NCI-H1417 treated with DMSO at 0.1 percent for 48 hours (cell line): ENCODE measurements around the gene CD247.

ENCODE experiments used
- DNase-seq: peaks from one replicate; lab custom pipeline; 2025; lab: John Stamatoyannopoulos, UW

The CD247 gene

DNA sequence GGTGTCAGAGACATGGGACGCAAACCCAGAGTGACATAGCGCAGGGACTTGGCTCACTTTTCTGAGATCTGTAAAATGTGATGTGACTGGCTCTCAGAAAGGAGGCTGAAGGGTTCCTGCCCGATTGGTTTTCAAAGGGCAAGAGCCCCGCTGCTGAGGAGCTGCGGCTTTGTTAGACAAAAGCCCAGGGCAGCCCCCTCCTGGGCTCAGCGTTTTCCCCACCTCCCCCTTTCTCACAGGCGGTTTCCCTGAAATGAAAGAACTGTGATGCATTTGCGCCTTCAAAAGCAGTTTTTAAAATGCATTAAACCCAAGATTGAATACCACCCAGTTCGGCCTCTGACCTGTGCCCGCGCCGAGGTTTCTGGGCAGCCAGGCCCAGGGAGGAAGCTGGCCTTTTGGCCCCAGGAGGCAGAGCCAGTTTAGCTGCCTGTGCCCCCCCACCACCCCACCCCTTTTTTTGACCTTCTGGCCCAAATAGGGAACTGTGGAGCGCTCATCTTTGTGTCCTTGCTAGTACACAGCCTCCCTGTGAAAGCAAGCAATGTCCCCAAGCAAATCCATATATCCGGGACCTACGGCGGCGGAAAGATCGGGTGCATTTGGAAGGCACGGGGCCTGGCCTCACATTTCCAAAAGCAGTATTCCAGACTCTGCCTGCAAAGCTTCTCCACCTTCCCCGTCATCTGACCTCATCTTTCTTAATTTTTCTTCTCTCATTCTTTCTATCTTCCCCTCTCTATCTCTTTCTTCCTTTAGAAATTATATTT lies 28.6 kb downstream of the CD247 start:
- DNase-seq = no peak

DNA sequence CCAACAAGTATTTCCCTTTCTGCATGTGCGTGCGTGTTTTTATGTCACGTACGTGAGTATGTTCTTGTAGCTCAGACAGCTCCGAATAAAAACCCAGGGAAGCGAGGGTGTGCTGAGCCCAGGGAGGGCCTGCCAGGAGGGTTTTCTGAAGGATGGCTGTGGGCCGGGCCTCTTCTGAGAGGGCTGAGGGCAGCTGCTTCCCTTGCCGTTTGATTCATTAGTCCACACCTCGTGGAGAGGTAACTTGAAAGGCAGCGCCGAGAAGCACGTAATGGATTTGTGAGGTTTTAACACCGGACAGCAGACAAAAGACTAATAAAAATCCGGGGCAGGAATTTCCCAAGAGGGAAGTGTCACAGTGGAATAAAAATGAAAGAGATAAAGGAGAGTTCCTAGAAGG lies 29.5 kb downstream of the CD247 start:
- DNase-seq = no peak

DNA sequence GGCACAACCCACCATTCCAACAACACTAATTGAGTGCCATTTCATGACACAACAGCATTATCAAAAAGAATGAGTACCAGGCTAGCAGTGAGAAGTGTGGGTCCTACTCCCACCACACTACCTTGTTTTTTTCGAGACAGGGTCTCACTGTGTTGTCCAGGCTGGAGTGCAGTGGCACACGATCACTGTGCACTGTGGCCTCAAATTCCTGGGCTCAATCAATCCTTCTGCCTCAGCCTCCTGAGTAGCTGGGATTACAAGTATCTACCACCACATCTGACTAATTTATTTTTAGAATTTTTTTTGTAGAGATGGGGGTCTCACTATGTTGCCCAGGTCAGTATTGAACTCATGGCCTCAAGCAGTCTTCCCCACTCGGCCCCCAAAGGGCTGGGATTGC lies 30.7 kb downstream of the CD247 start:
- no peak for DNase-seq

DNA sequence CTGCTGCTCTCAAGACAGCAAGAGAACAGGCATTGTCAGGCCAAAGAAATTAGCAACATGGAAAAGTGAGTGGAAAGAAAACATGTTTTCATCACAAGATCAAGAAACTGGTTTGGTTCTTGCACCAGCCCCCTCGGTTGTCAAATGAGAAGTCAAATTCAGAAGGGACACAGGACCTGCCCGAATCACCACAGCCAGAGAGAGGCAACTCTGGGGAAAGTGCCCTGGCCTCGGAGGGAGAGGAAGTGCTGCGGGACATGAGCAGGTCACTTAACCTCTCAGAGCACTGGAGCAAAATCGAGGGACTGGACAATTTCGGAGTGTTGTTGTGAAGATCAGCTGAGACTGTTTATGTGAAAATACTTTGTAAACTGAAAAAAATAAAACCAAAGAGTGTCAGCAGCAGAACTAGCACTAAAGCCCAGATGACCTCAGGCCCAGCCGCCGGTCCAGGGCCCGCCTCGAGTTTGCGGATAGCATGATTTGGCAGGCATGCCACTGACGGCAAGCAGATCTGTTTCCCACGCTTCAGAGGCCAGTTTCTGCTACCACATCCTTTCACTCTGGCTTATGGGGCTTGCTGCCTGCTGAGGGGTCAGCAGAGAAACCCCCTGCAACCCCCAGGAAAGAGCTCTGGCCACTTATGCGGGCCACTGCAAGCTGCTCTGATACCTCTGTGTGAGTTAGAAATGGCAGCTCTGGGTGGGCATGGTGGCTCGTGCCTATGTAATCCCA lies 32.1 kb downstream of the CD247 start:
- DNase-seq = no peak

DNA sequence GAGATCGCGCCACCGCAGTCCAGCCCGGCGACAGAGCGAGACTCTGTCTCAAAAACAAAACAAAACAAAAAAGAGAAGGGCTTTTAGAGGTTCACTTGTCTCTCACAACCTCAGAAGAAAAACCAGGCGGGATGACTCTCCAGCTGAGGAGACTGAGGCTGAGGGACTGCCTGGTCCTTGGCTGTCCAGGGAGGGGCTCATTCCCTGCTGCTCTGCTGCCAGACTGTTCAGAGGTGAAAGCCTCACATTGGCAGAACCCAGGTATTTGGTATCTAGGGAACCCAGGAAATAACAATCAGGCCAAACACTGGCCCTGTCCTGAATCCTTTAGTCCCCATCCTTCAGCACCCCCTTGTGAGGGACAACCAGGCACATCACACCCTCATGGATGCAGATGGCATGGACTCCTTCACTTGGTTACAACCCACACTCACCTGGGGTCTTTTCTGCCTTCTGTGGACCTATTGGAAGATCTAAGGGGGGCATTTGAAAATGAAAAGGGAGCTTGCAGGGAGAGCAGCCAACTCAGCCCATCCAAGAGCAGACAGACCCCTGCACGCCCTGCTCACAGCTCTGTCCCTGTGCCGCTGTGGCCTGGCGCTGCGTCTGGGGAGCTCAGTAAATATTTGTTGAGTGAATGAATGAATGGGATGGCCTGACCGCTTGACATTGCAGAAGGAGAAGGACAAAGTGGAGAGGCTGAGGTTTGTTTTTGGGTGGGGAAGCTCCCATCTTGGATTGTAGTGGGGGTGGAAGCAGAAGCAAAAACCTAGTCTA lies 33.4 kb downstream of the CD247 start:
- DNase-seq = no peak

DNA sequence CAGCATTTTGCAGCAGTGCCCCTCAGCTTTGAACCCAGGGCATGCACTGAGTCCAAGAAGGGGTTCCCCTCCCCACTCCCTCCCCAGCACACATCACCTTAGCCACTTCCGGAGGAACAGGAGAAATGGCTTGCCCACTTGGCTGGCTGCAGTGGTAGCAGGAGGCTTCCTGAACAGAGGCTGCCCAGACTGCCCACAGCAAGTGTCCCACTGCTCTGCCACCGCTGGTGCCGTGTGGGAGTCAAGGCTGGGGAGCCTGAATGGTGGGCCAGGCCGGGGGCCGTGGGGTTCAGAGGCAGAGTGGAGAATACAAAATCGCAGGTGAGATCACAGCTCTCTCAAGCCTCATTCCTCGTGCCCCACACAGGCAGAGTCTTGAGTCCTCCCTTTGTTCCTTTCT lies 34.5 kb downstream of the CD247 start:
- no peak for DNase-seq

DNA sequence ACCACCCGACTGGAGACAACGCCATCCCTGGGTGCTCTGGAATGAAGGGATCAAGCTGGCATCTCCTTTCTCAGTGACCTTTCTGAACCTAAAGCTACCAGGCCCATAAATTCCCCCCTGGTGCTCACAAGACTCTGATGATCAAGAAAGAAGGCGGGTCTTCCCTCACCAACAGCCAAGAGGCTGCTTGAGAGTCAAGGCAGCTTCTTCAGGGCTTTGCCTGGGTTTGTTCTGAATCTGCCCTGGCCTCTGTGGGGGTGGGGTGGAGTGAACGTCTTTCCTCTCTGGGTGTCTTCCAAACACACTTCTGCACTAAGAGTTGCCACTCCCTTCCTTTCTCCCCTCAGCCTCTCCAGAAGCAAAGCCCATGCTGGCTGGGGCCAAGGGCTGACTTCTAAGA lies 36.1 kb downstream of the CD247 start:
- DNase-seq = no peak

DNA sequence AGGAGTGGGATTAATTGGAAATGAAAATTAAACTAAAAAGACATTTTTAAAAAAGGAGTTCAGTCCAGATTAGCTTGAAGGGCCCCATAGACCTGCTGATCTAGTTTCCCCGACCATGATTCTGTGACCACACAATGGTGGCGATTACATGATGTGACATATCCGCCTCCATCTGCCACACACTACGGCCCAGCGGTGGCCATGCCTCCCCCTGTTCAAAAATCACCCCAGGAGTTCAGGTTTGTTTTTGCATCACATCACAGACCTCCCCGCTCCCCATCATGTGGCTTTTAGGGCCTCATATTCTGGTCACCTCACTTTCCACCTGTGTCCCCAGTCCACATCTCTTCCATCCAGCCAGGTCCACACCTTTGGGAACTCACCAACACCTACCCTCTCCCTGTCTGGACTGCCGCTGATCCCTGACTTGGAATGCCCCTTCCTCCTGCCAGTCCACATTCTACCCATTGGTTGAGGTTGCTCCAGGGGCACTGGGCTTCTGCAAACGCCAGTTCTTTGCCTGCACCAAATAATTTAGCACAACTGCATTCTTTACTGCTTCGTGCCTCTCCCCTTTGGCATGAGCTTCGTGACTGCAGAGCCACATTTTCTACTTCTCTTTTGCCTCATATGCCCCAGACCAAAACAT lies 38.9 kb downstream of the CD247 start:
- no peak for DNase-seq

DNA sequence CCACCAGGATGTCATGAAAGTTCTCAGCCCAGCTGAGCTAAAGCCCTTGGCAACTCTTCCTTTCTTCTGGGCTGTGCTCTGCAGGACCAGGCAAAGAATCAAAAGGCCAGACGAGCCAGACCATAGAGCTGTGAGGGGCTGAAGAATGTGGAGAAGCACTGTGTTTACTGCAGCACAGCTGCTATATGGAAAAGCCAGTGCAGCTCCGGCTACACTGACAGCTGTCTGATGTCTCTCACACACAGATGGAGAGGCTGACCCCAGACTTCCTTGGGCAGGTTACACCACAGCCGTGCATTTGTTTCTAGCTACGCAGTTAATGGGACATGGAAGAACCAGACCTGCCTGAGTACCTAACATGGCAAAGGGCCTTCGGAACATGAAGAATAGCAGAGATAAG lies 40.3 kb downstream of the CD247 start:
- no peak for DNase-seq

DNA sequence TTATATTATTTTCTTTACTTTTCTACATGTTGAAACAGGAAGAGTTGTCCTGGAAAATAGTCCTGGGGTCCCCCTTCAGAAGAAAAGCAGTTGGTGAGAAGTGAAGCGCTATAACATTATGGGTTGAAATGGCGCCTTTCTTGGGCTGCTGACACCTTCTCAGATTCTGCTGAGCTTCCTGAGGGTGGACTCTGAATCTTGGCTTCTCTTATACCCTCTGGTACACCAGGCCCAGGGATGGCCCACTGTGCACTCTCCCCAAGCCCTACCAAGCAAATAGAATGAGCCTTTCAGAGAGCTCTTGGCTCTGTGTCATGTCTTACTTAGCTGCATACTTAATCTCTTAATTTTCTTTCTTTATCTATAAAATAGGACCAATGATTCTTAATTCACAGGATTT lies 42.3 kb downstream of the CD247 start:
- DNase-seq = no peak

DNA sequence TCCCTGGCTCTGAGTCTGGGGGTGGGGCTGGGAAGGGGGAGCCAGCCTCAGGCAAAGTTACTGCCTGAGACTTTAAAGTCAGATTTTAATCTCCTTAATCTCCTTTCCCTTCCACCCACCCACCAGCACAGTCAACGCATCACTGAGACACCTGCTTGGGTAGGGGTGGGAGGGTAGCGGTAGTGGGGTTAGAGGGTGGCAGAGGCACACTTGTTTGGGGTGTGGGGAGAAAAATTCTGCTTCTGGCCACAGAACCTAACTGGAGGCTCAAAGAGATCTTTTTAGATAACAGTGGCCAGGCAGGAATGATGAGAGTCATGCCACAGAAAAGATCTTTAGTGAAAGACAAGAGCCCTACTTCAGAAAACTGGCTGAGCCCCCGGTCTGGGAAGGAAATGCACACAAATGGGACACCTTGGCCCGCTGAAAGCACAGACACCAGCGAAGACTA lies 44.1 kb downstream of the CD247 start:
- DNase-seq = no peak

DNA sequence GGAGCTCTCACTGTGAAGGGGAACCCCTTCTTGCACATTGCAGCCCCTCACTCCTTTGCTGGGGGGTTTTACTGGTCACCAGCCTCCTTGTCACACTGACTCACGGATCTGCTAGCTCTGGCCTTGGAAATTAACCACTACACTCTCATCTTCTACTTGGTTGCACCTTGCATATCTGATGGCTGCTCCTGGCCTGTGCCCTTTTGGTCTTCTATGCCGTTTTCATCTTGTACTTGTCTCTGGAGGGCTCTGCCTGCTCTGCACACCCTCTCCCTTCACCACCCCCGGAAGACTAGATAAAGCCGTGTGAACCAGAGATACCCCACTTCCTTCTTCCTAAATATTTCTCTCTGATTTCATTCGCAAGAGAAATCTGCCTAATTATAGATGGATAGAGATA lies 44.6 kb downstream of the CD247 start:
- DNase-seq = no peak

DNA sequence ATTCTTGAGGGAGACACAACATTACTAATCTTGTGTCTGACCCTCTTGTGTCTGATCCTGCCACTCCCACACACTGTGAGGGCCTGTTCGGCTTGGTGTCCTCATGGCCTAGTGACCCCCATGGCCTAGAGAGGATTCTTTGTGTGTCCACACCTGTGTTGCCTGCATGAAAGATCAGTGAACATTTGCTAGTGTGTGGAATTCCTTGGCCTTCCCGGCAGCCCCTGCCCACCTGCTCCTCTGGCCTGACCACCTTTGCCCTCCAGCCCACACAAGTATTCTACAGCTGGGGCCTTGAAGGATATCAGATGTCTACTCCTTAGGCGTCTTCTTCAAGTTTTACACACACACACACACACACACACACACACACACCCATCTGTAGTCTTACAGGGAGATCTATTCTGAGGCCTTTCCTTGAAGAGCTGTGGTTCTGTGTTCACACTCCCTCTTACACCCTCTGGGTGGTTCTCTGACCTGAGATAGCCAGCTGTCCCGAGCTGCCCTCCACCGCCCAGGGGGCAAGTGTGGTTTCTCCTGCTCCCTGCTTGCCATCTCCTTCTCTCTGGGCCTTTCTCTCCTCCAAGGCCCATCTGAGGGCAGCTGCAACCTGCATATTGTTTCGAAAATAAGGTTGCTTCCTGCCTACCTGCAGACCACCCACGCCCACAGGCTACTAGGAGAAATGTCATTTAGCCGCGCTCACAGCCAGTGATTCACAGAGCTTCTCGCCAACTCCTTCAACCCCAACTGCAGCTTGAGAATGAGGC lies 45.4 kb downstream of the CD247 start:
- no peak for DNase-seq

DNA sequence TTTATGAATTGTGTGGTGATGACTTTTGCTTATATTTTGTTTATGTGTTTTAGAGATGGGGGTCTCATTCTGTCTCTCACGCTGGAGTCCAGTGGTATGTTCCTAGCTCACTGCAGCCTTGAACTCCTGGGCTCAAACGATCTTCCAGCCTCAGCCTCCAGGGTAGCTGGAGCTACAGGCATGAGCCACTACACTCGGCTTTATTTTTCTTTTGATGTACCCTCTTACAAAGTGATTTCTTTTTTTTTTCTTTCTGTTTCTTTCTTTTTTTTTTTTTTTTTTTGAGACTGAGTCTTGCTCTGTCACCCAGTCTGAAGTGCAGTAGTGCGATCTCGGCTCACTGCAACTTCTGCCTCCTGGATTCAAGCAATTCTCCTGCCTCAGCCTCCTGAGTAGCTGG lies 46.8 kb downstream of the CD247 start:
- no peak for DNase-seq

DNA sequence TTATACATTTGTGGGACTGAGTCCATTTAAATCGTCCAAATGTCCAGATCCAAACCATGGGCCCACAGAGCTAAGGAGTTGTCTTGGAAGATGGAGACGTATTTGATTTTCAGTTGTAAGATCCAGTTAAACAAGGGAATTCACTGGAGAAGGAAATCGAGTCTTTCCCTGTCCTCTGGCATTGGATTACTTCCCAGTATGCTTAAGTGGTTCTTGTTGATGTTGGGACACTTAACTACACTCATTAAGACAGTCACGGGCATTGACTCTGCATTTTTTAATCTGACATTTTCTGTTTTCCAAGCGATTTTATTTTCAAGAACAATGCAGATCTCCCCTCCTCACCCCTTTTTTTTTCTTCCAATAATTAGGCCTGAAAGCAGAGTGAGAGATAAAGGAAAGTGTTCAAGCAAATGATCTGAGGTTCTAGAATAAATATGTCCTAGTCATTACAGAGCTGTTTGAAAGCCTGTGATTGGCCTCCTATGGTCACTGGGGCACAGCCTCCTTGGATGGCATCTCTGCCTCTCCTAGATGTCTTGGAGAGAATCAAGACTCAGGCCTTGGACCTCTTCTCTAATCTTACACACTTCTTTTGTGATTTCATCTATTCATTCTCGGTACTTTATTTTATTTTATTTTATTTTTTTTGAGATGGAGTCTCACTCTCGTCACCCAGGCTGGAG lies 48.9 kb downstream of the CD247 start:
- DNase-seq = no peak

DNA sequence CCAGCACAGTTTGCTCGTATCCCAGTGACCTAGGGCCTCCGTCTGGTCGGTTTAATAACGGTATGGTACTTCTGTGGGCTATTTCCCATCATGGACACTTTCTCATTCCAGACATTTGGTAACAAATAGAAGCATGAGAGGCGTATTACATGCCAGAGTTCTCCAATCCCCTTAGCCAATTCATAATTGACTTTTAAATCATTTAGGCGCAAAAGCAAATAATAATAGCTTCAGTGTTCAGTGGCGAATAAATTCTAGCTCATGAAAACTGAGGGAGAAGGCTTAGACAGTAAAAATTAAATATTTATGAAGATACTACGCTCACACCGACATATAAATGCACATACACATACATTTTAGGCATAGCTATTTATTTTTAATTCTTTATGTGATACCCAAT lies 50.6 kb downstream of the CD247 start:
- no peak for DNase-seq

DNA sequence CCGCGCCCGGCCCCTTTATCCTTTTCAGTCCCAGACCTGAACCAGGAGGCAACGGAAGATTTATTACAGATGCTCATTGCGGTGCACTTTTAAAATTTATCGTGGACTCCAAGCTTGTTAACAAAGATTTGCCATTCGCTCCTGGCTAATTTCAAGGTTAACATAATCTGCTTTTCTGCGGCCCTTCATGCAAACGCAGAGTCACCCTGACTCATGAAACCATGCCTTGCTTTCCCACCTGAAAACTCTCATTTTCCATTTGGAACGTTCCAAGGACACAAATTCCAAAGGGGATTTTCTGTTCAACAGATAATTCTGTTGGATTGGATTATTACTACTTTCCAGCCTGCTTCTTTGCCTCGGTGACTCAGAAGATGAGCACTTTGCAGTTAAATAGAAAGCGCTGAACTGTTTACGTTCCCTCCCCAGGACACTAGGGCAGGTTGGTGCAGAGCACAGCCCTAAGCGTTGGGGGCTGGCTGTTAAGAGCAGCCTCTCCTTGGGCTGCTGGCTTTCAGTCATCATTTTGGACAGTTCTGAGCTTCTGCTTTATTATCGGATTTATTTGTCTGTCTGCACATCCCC lies 51.1 kb downstream of the CD247 start:
- no peak for DNase-seq

DNA sequence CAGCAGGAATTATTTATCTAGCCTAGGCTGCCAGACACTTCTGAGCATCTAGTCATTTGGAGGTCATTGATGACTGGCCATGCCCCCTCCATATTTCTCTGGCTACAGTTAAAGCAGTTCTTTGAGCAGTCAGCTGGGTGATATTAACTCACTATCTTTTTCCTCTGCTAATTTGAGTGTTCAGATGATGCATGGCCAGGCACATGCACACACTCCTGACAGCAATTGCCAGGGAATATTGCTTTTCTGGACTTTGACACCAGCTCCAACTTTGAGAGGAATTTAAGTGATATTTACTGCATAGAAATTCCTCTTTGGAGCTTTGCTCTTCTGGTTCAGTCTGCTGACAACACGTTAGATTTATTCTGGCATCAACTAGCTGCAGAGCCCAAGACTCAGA lies 52.6 kb downstream of the CD247 start:
- no peak for DNase-seq

DNA sequence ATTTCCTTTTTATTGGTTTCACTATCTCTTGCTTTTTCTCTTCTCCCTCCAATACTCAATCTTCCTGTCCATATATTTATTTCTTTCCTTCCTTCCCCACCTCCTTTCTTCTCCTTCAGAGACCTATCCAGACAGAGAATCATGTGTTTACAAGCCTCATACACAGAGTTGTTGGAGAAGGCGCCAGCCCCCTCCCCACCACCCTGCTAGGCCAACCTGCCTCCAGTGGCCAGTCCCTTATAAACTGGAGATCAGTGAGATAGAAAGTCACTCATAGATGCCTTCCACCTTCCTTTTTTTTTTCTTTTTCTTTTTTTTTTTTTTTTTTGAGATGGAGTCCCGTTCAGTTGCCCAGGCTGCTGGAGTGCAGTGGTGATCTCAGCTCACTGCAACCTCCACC lies 53.3 kb downstream of the CD247 start:
- no peak for DNase-seq

DNA sequence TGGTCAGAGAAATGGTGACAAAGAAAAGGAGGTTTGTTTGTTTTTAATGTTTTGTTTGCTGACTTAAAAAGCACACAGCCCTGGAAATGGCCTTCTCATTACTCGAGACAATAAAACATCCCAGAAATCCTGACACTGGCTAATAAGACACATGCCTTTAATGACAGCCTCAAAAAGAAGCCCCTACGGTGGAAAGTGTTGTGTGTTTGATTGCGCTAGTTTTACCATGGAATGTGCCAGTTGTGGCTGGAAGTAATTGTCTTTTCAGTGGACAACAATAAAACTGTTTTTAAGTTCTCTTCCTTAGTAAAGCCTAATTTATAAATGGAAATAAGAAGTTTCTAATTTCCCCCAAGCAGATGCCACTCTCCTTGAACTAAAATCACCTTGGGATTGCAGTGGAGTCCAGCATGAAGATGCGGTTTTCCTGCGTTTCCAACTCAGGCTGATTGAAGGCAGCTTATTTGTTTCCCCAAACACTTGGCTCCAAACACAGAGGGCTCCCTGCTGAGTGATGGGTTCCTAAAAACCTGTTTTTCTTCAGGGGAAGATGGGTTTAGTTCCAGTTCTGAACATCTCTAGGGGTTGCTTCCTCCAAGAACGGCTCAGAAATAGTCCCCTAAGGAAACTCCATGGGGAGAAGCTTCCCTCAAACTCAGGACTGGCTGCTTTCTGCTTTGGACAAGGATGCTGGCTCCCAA lies 54.3 kb downstream of the CD247 start:
- DNase-seq = no peak
